ENCODE measurements around the gene MRPL2. TPM values are rescaled to one million over a fixed set of nuclear protein-coding genes. Genes with fewer than 3 reads are reported as not detected.
A peak's percentile ranks its signal among the peaks of the same experiment; 100 is the strongest.

MRPL2 gene
- total RNA-seq (ENCODE audit: low replicate concordance) = 11.9 and 18.7 TPM in 2 replicates

DNA sequence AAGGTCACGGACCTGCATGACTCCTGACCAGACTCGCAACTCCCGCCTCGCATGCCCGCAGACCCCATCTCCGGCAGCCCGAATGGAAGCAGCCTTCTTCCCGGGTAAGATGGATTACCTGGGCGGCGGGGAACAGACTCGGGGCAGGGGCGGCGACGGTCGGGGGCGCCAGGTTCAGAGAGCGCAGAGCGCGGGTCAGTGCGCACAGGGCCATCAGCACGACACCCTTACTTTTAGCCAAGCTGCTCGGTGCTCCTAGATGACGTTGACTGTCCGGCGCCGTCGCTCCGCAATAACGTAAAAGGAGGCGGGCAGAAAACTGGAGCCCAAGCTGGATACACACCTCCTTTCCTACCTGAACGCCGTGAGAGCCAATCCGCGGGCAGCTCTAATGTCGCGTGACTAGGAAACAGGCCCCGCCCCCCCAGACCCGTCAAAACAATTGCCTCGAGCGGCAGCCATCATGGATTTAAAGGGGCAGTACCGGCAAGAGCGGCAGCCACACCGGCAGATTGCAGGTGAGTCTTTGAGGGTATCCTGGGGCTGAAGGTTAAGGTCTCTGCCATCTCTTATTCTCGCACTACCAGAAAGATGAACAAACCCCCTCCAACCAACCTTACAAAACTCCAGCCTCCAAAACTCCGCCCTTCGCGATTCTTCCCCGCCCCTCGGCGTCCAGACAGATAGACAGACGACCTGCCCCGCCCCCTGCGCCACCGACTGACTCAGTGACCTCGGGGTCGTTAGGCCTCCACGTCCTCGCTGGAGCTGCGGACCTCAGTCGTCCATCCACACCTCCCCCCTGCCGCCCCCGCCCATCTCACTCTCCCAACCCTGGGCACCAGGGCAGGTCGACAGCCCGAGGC, at the start of gene MRPL2, which contains the start of gene KLC4:
MRPL2 (minus strand) TSS at position 267 of the 866 bp plus-strand sequence; CDS start at position 214, 53 bp downstream.
KLC4 (plus strand) TSS at position 464 of the 866 bp plus-strand sequence. CDS start 1,705 bp downstream, outside the sequence.
- peak within 1 kb of the TSS; percentile 84 for H3K4me3 ChIP-seq (ENCODE audit: low read depth, low read length)
- TF ChIP-seq, protein P1, sequence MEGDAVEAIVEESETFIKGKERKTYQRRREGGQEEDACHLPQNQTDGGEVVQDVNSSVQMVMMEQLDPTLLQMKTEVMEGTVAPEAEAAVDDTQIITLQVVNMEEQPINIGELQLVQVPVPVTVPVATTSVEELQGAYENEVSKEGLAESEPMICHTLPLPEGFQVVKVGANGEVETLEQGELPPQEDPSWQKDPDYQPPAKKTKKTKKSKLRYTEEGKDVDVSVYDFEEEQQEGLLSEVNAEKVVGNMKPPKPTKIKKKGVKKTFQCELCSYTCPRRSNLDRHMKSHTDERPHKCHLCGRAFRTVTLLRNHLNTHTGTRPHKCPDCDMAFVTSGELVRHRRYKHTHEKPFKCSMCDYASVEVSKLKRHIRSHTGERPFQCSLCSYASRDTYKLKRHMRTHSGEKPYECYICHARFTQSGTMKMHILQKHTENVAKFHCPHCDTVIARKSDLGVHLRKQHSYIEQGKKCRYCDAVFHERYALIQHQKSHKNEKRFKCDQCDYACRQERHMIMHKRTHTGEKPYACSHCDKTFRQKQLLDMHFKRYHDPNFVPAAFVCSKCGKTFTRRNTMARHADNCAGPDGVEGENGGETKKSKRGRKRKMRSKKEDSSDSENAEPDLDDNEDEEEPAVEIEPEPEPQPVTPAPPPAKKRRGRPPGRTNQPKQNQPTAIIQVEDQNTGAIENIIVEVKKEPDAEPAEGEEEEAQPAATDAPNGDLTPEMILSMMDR (IDR thresholded peaks at IDR 0.05; ENCODE audit: insufficient read depth, low read length) = no peak
- peak; percentile 98 for DNase-seq (ENCODE audit: low read depth)

GRCh38 chr6:43107344-43108062, 48.3 kb upstream of the MRPL2 start:
- no peak for DNase-seq (ENCODE audit: low read depth)
- TF ChIP-seq, protein P1 (IDR thresholded peaks at IDR 0.05; ENCODE audit: insufficient read depth, low read length) = no peak
- no peak overlapping the region for H3K4me3 ChIP-seq (ENCODE audit: low read depth, low read length)

DNA sequence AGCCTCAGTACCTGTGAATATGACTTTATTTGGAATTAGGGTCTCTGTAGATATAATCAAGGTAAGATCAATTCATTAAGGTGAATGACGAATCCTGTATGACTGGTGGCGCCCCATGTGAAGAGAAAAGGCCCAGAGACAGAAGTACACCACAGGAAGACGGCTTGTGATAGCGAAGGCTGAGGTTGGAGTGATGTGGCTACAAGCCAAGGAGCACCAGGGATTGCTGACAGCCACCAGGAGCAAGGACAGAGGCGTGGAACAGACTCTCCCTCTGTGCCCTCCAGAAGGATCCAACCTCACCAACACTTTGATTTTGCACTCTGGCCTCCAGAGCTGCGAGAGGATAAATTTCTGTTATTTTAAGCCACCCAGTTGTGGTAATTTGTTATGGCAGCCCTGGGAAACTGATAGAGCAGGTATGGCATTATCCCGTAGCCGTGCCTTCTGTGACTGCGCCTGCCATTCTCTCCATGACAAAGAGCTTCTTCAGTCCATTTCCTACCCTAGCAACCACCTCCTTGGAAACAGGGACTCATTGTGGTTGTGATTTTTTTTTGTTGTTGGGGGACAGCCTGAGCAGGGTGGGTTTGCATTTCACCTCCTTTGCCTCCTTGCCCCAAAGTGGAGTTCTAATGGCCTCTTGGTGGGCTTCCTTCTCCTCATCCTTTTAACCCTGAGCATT, 46.4 kb upstream of the MRPL2 start:
- TF ChIP-seq, protein P1 (IDR thresholded peaks at IDR 0.05; ENCODE audit: insufficient read depth, low read length) = no peak
- no peak for DNase-seq (ENCODE audit: low read depth)
- H3K4me3 ChIP-seq (ENCODE audit: low read depth, low read length) = no peak overlapping the region

GRCh38 chr6:43103253-43103876, 44.1 kb upstream of the MRPL2 start:
- DNase-seq (ENCODE audit: low read depth) = no peak
- no peak overlapping the region for H3K4me3 ChIP-seq (ENCODE audit: low read depth, low read length)
- TF ChIP-seq, protein P1 (IDR thresholded peaks at IDR 0.05; ENCODE audit: insufficient read depth, low read length) = no peak

DNA sequence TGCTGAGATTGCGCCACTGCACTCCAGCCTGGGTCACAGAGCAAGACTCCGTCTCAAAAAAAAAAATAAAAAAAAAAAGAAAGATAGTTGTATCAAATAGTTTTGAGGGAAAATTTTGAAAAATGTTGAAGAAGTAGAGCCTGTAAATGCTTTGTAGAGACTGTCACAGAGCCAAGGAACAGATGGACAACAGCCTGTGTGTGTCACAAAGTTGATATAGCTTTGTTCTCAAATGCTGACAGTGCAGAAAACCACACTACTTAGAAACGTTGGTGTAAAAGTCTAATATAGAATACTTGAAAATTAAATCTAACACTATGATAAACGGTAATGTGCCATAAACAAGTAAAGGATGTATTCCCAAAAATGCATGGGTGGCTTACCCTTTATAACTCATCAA, 42.3 kb upstream of the MRPL2 start:
- DNase-seq (ENCODE audit: low read depth) = no peak
- TF ChIP-seq, protein P1 (IDR thresholded peaks at IDR 0.05; ENCODE audit: insufficient read depth, low read length) = no peak
- H3K4me3 ChIP-seq (ENCODE audit: low read depth, low read length) = no peak overlapping the region

- H3K4me3 ChIP-seq (ENCODE audit: low read depth, low read length) = no peak overlapping the region
- no peak for DNase-seq (ENCODE audit: low read depth)
- TF ChIP-seq, protein P1 (IDR thresholded peaks at IDR 0.05; ENCODE audit: insufficient read depth, low read length) = no peak
These were observed 38.3 kb upstream of the MRPL2 start for GRCh38 chr6:43097502-43097901.
